Breast epithelium (tissue), 4 donors: ENCODE data around the gene ALKBH3. TPM values are rescaled to one million over a fixed set of nuclear protein-coding genes. Genes with fewer than 3 reads are reported as not detected.

Experiments used
- DNase-seq, 2 donors: peaks; one replicate each; pipeline ENCODE4 v3.0.0-alpha.2; 2019; ENCODE audit warnings: low spot score in 2 of 2
- H3K27ac ChIP-seq, 2 donors: fragments of 200-600 bp; sonication (generic) in 1 of 2; one replicate each; pipeline ENCODE4 v1.5.1; 2016 to 2019; ENCODE audit warnings: mild to moderate bottlenecking in 1 of 2
- H3K27me3 ChIP-seq, 2 donors: fragments of 200-600 bp; sonication (generic) in 1 of 2; one replicate each; pipeline versions ENCODE4 v1.5.1 to v1.6.0; 2017 to 2019; ENCODE audit warnings: control low read depth in 1 of 2, mild to moderate bottlenecking in 1 of 2
- H3K36me3 ChIP-seq: fragments of 200-600 bp; one replicate; pipeline ENCODE4 v1.5.1; 2019
- H3K4me1 ChIP-seq, 2 donors: fragments of 200-600 bp; sonication (generic); one replicate each; pipeline ENCODE4 v1.5.1; 2016 to 2019; ENCODE audit warnings: control low read depth in 1 of 2
- H3K4me3 ChIP-seq, 3 donors: fragments of 200-600 bp; sonication (generic); 1 replicate in 2 of 3; 2 replicates in 1 of 3; pipeline ENCODE4 v1.5.1; 2016 to 2019; ENCODE audit warnings: mild to moderate bottlenecking in 3 of 3, moderate library complexity in 2 of 3
- H3K9me3 ChIP-seq, 2 donors: fragments of 200-600 bp; sonication (generic) in 1 of 2; one replicate each; pipeline ENCODE4 v1.5.1; 2016 to 2019; ENCODE audit warnings: control low read depth in 1 of 2
- POLR2A ChIP-seq: fragments of 450-650 bp; IDR thresholded peaks from one replicate; pipeline ENCODE4 v1.6.1; 2016; ENCODE audit warnings: antibody characterized with exemption, mild to moderate bottlenecking, moderate library complexity
- POLR2AphosphoS5 ChIP-seq, 3 donors: sonication (generic); formaldehyde crosslinking; IDR thresholded peaks; one replicate each; pipeline ENCODE4 v1.6.1; 2017; ENCODE audit warnings: antibody characterized with exemption in 3 of 3
- intact Hi-C: fragments of 100-400 bp; cut with DNase I; formaldehyde crosslinking; loops from one replicate; pipeline ENCODE4 v1.15.1; 2023; ENCODE audit warnings: low total_unique reads
- total RNA-seq, 3 donors: library from RNA; depleted of rRNA; stranded (reverse); fragments of >200 nt; gene quantifications; one replicate each; pipeline ENCODE4 v1.1.0, GENCODE V29; 2016
- TF ChIP-seq, protein P1 (sequence below), 3 donors: fragments of 450-650 bp; IDR thresholded peaks; one replicate each; pipeline ENCODE4 v1.5.1; 2016 to 2017; ENCODE audit warnings: antibody characterized with exemption in 3 of 3, mild to moderate bottlenecking in 3 of 3, moderate library complexity in 3 of 3

ALKBH3 gene
- total RNA-seq, 3 donors from 2014 or later: 29.0 to 40.7 (median 33.1) TPM

DNA sequence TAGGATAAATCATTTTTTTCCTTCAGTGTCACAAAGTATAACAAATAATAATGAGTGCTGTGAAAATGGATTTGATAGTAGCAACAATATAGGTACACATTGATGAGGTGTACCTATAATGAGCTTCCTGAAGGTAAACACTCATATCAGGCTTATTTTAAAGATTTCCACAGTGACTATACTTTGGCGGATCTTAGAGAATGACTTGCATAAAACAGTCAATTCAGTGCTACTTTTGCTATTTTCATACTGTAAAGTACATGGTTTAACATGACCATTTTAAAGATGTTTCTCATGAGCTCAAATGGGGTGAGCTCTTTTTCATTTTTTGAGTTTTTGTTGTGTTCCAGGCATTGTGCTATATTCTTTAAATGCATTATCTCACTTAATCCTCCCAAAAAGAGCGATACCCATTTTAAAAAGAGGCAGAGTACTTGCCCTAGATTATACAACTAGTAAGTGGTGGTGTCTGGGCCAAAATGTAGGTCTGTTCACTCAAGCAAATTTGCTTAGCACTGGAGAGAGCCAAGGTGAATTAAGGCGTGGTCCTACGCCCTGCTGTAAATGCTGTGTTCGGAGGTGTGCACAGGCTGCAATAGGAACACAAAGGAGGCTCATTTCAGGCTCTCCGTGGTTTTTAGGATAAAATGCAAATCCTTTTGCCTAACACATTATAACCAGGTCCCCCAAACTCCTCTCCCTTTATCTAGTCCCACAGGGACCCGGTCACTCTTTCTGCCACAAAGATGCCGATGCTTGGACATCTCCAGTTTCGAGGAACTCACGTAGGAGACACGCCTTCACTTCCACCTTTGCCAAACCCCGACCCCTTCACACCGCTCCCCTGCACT lies 617 bp upstream of the ALKBH3 start:
- intact Hi-C loops: loop anchor here (10.0 kb wide), 1 partner anchor 155 kb away; no protein-coding TSS in a partner anchor
- Histone ChIP-seq H3K36me3 (no peaks in the 10 kb centered on the region), H3K27me3 (peaks cover 0 to 31% of the 10 kb centered on the region in 2 donors), H3K4me3 (peak overlapping the region; percentile 76 to 93 (median 92)), H3K4me1 (peaks cover 5 to 8% of the 10 kb centered on the region in 2 donors), H3K9me3 (no peaks in the 10 kb centered on the region), H3K27ac (peak overlapping the region; percentile 32 to 68)
- DNase-seq: no peak
- TF ChIP-seq, protein P1, sequence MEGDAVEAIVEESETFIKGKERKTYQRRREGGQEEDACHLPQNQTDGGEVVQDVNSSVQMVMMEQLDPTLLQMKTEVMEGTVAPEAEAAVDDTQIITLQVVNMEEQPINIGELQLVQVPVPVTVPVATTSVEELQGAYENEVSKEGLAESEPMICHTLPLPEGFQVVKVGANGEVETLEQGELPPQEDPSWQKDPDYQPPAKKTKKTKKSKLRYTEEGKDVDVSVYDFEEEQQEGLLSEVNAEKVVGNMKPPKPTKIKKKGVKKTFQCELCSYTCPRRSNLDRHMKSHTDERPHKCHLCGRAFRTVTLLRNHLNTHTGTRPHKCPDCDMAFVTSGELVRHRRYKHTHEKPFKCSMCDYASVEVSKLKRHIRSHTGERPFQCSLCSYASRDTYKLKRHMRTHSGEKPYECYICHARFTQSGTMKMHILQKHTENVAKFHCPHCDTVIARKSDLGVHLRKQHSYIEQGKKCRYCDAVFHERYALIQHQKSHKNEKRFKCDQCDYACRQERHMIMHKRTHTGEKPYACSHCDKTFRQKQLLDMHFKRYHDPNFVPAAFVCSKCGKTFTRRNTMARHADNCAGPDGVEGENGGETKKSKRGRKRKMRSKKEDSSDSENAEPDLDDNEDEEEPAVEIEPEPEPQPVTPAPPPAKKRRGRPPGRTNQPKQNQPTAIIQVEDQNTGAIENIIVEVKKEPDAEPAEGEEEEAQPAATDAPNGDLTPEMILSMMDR (IDR thresholded peaks at IDR 0.05): no peak
- TF ChIP-seq POLR2AphosphoS5 (IDR thresholded peaks at IDR 0.05) (no peak), POLR2A (no peak)

DNA sequence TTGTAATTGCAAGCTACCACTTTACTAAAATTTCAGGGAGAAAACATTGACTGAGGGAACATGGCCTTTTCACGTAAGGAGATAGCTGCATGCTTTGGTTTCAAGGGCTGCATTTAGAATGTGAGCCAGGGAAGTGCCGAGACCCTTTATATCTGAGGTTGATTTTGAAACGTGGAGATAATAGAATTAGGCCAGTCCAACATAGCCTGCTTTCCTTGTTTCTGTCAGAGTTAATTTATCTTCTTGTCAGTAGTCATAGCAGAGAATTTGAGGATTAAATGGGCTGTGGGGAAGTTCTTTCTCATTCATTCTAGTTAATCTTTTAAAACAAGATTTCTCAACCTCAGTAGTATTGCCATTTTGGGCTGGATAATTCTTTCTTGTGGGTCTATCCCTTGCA lies 12.2 kb downstream of the ALKBH3 start:
- no peak for DNase-seq
- no peaks in the 10 kb centered on the region for H3K36me3 ChIP-seq
- H3K27ac ChIP-seq: no peak overlapping the region
- TF ChIP-seq POLR2AphosphoS5 (IDR thresholded peaks at IDR 0.05): no peak
- TF ChIP-seq, protein P1 (IDR thresholded peaks at IDR 0.05): no peak
- TF ChIP-seq POLR2A: no peak
- H3K4me1 ChIP-seq: no peaks in the 10 kb centered on the region
- H3K27me3 ChIP-seq: no peaks in the 10 kb centered on the region
- H3K4me3 ChIP-seq: no peak overlapping the region
- intact Hi-C loops: no loop called here
- no peaks in the 10 kb centered on the region for H3K9me3 ChIP-seq

DNA sequence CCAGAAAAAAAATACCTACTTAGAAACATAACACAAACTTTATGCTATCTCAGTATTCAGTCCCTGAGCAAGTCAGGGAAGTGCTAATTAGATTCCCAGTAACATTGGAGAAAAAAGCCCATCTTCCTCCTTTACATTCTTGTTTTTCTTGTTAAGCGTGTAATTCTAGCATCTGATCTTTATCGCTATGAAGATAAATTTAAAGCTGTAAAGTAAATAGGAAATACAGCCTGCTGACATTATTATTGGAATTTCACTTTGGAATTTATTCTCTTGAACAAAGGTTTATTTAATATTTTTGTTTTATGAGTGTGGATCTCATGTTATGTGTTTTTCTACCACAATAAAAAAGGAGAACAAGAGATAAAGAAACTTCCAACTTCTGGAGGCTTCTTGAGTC lies 13.9 kb downstream of the ALKBH3 start:
- TF ChIP-seq, protein P1 (IDR thresholded peaks at IDR 0.05): no peak
- TF ChIP-seq POLR2AphosphoS5 (IDR thresholded peaks at IDR 0.05) (no peak), POLR2A (no peak)
- intact Hi-C loops: no loop called here
- Histone ChIP-seq H3K27ac (no peak overlapping the region), H3K36me3 (no peaks in the 10 kb centered on the region), H3K27me3 (no peaks in the 10 kb centered on the region), H3K4me3 (no peak overlapping the region), H3K9me3 (no peaks in the 10 kb centered on the region), H3K4me1 (no peaks in the 10 kb centered on the region)
- no peak for DNase-seq

DNA sequence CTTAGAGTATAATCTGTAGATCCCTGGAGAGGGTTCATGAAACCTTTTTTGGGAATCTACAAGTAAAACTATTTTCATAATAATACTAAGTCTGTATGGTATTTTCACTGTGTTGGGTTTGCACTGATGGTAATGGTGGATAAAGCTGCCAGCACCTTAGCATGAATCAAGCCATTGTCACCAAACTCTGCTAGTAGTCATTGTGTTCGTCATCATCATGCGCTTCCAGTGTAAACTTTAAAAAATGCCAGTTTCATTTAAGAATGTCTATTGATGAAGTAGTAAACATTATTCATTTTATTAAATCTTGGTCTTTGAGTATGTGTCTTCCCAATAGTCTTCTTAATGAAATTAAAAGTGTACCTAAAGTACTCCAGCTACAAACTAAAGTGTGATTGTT lies 15.0 kb downstream of the ALKBH3 start:
- H3K36me3 ChIP-seq: no peaks in the 10 kb centered on the region
- intact Hi-C loops: no loop called here

DNA sequence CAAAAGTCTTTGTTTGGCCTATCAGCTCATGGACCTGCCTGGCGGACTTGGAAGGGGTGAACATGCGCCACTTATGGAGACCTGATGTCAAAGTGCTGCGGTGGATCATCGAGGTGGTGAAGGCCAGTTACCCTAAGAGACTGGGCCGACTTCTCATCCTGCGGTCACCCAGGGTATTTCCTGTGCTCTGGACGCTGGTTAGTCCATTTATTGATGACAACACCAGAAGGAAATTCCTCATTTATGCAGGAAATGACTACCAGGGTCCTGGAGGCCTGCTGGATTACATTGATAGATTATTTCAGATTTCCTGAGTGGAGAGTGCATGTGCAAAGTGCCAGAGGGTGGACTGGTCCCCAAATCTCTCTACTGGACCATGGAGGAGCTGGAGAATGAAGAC lies 17.9 kb downstream of the ALKBH3 start:
- Histone ChIP-seq H3K9me3 (no peaks in the 10 kb centered on the region), H3K4me3 (no peak overlapping the region), H3K27ac (no peak overlapping the region), H3K4me1 (no peaks in the 10 kb centered on the region), H3K36me3 (peaks cover 3% of the 10 kb centered on the region), H3K27me3 (no peaks in the 10 kb centered on the region)
- intact Hi-C loops: no loop called here
- TF ChIP-seq POLR2A: no peak
- no peak for TF ChIP-seq POLR2AphosphoS5 (IDR thresholded peaks at IDR 0.05)
- no peak for DNase-seq

More for the DNA sequence above, 15.0 kb downstream of the ALKBH3 start:
- H3K4me3 ChIP-seq: no peak overlapping the region
- H3K27ac ChIP-seq: no peak overlapping the region
- no peak for DNase-seq
- no peaks in the 10 kb centered on the region for H3K4me1 ChIP-seq
- TF ChIP-seq POLR2AphosphoS5 (IDR thresholded peaks at IDR 0.05): no peak
- TF ChIP-seq, protein P1 (IDR thresholded peaks at IDR 0.05): no peak
- no peak for TF ChIP-seq POLR2A
- H3K27me3 ChIP-seq: no peaks in the 10 kb centered on the region
- H3K9me3 ChIP-seq: no peaks in the 10 kb centered on the region
